Anterior cingulate cortex (tissue), 58 donors: Measurements from ENCODE around the gene FMR1.
A peak's percentile ranks its signal among the peaks of the same experiment; 100 is the strongest.

Experiments
- DNase-seq, 58 donors: peaks; one replicate each; lab custom pipeline; 2025; lab: John Stamatoyannopoulos, UW

Gene FMR1

GRCh38 chrX:147911192-147912022 is at the start of gene FMR1:
Gene FMR1 (plus strand): TSS chrX:147911919. CDS start chrX:147912180, 261 bp downstream.
- peak; percentile 19 to 91 (median 81) for DNase-seq

GRCh38 chrX:147875866-147876596 is 35.7 kb upstream of the FMR1 start:
- no peak for DNase-seq

- DNase-seq: no peak
Observed at GRCh38 chrX:147876849-147877646, 34.7 kb upstream of the FMR1 start.

GRCh38 chrX:147877726-147878125 is 34.0 kb upstream of the FMR1 start:
- no peak for DNase-seq

- DNase-seq: no peak
Observed at GRCh38 chrX:147884958-147885357, 26.8 kb upstream of the FMR1 start.

- DNase-seq: no peak
Observed at GRCh38 chrX:147890756-147891155, 21.0 kb upstream of the FMR1 start.

GRCh38 chrX:147891896-147892295 is 19.8 kb upstream of the FMR1 start:
- DNase-seq: no peak

GRCh38 chrX:147893741-147894140 is 18.0 kb upstream of the FMR1 start:
- no peak for DNase-seq

GRCh38 chrX:147894366-147894963 is 17.3 kb upstream of the FMR1 start:
- no peak for DNase-seq

GRCh38 chrX:147897117-147897516 is 14.6 kb upstream of the FMR1 start:
- no peak for DNase-seq

- no peak for DNase-seq
Observed at GRCh38 chrX:147898951-147899350, 12.8 kb upstream of the FMR1 start.

- DNase-seq: no peak
Observed at GRCh38 chrX:147899379-147900114, 12.2 kb upstream of the FMR1 start.

GRCh38 chrX:147900349-147900748 is 11.4 kb upstream of the FMR1 start:
- no peak for DNase-seq

- no peak for DNase-seq
Observed at GRCh38 chrX:147901461-147902126, 10.1 kb upstream of the FMR1 start.

GRCh38 chrX:147902270-147902669 is 9.4 kb upstream of the FMR1 start:
- DNase-seq: no peak

GRCh38 chrX:147908106-147908505 is 3.6 kb upstream of the FMR1 start:
- DNase-seq: no peak

- DNase-seq: no peak
Observed at GRCh38 chrX:147910607-147911006, 1.1 kb upstream of the FMR1 start.

- DNase-seq: peak in 49 of 58 donors; percentile 0 to 61 (median 25)
Observed at GRCh38 chrX:147912093-147912801, 528 bp downstream of the FMR1 start.

GRCh38 chrX:147913570-147913969 is 1.9 kb downstream of the FMR1 start:
- DNase-seq: no peak
